ENCODE results near the gene RPL34.
A peak's percentile ranks its signal among the peaks of the same experiment; 100 is the strongest.

RPL34 gene

DNA sequence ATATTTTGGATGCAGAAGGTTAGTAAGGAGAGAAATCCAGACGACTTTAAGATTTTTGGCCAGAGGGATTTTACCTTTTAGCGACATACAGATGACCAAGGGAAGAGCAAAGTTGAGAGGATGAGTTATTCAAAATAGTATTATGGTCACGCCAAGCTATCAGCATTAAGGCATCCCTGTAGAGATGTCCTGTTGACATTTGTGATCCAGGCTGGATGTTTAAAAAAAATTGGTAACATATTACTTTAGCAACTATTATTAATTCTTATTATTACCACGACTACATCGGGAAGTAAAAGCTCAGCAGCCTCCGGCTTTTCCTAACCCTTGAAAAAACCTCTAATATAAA lies 29.5 kb downstream of the RPL34 start:
- peak overlapping the region; percentile 92 for H3K27ac Mint-ChIP-seq
- H3K4me1 Mint-ChIP-seq (ENCODE audit: low read depth), result peaks cover 34% of the 10 kb centered on the region
- H3K4me3 Mint-ChIP-seq, result peak overlapping the region; percentile 96
- H3K27me3 Mint-ChIP-seq (ENCODE audit: low read depth), result no peaks in the 10 kb centered on the region
- no peaks in the 10 kb centered on the region for H3K9me3 Mint-ChIP-seq
- peaks cover 15% of the 10 kb centered on the region for H3K36me3 Mint-ChIP-seq (ENCODE audit: low read depth)

GRCh38 chr4:108650212-108651013 lies 30.0 kb downstream of the RPL34 start, which contains the start of gene OSTC:
OSTC (plus strand) TSS chr4:108650599; CDS start chr4:108650656, 57 bp downstream.
- H3K4me1 Mint-ChIP-seq (ENCODE audit: low read depth), result peaks cover 34% of the 10 kb centered on the region
- H3K27me3 Mint-ChIP-seq (ENCODE audit: low read depth), result no peaks in the 10 kb centered on the region
- peak within 1 kb of the TSS; percentile 96 for H3K4me3 Mint-ChIP-seq
- peaks cover 16% of the 10 kb centered on the region for H3K36me3 Mint-ChIP-seq (ENCODE audit: low read depth)
- peak within 1 kb of the TSS; percentile 92 for H3K27ac Mint-ChIP-seq
- no peaks in the 10 kb centered on the region for H3K9me3 Mint-ChIP-seq

DNA sequence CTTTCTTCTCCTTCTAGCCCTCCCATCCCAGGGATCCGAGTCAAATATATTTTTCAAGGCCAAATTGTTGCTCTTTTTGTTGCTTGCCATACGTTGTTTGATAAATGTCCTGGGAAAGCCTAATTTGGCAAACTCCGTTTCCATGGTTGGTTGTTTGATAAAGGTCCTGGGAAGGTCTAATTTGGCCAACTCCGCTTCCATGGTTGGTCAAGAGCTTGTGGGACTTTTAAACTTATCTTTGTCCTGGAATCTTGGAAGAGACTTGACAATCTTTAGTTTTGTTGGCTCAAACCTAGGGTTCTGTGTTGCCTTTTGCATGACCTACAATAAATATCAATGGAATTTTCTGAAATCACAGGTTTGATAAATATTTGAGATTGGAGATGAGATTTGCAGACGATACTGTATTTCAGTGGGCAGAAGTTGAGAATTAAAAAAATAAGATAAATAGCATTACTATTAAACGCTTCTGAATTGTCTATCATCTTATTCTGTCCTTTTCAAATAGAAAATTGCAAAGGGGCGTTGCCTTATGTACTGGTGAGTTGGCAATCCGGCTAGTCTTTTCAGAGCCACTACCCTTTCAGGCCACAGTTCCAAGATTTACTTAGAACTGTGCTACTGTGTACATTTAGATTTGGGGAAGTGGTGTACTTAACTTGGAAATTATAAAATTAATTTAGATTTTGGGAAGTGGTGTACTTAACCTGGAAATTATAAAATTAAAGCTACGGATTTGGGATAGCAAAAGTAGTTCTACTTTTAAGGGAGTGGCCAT lies 30.8 kb downstream of the RPL34 start:
- no peaks in the 10 kb centered on the region for H3K9me3 Mint-ChIP-seq
- H3K4me1 Mint-ChIP-seq (ENCODE audit: low read depth), result peaks cover 34% of the 10 kb centered on the region
- no peaks in the 10 kb centered on the region for H3K27me3 Mint-ChIP-seq (ENCODE audit: low read depth)
- peak overlapping the region; percentile 96 for H3K4me3 Mint-ChIP-seq
- H3K27ac Mint-ChIP-seq, result peak overlapping the region; percentile 92
- H3K36me3 Mint-ChIP-seq (ENCODE audit: low read depth), result peaks cover 19% of the 10 kb centered on the region

- no peaks in the 10 kb centered on the region for H3K27me3 Mint-ChIP-seq (ENCODE audit: low read depth)
- H3K4me3 Mint-ChIP-seq, result no peak overlapping the region
- H3K36me3 Mint-ChIP-seq (ENCODE audit: low read depth), result peaks cover 30% of the 10 kb centered on the region
- no peak overlapping the region for H3K27ac Mint-ChIP-seq
- H3K9me3 Mint-ChIP-seq, result no peaks in the 10 kb centered on the region
- H3K4me1 Mint-ChIP-seq (ENCODE audit: low read depth), result no peaks in the 10 kb centered on the region
These were observed 42.3 kb downstream of the RPL34 start for GRCh38 chr4:108662629-108663028.

GRCh38 chr4:108674356-108674977 lies 54.1 kb downstream of the RPL34 start:
- Mint-ChIP-seq H3K36me3 (ENCODE audit: low read depth) (peaks cover 15% of the 10 kb centered on the region), H3K4me3 (no peak overlapping the region), H3K4me1 (ENCODE audit: low read depth) (peaks cover 1% of the 10 kb centered on the region), H3K27ac (no peak overlapping the region), H3K27me3 (ENCODE audit: low read depth) (no peaks in the 10 kb centered on the region), H3K9me3 (no peaks in the 10 kb centered on the region)

All from T-helper 1 cell treated with Interleukin-12 subunit alpha and Interleukin-12 subunit beta and Interleukin-4 antibody, amounts not matched to agents 30 μg/mL and 1 μg/mL, for 36 hours (primary cell).